Osteocyte (in vitro differentiated cells): ENCODE results near the gene AFTPH. TPM values are rescaled to one million over a fixed set of nuclear protein-coding genes. Genes with fewer than 3 reads are reported as not detected.

Experiments used
- DNase-seq: peaks from one replicate; pipeline ENCODE4 v3.0.0; 2021; ENCODE audit warnings: mixed read lengths; ENCODE audit not compliant: unreplicated experiment; ENCODE audit errors: extremely low spot score
- H3K27ac Mint-ChIP-seq: one replicate; pipeline ENCODE4 v1.8.0; 2021; ENCODE audit warnings: mild to moderate bottlenecking, mixed read lengths; ENCODE audit not compliant: unreplicated experiment
- H3K27me3 Mint-ChIP-seq: one replicate; pipeline ENCODE4 v1.8.0; 2021; ENCODE audit warnings: mixed read lengths; ENCODE audit not compliant: unreplicated experiment
- H3K36me3 Mint-ChIP-seq: one replicate; pipeline ENCODE4 v1.8.0; 2021; ENCODE audit warnings: mixed read lengths; ENCODE audit not compliant: unreplicated experiment
- H3K4me1 Mint-ChIP-seq: one replicate; pipeline ENCODE4 v1.8.0; 2021; ENCODE audit warnings: mixed read lengths; ENCODE audit not compliant: unreplicated experiment
- H3K4me3 Mint-ChIP-seq: one replicate; pipeline ENCODE4 v1.8.0; 2021; ENCODE audit warnings: mild to moderate bottlenecking, moderate library complexity, mixed read lengths; ENCODE audit not compliant: unreplicated experiment
- H3K9me3 Mint-ChIP-seq: one replicate; pipeline ENCODE4 v1.8.0; 2021; ENCODE audit warnings: mixed read lengths; ENCODE audit not compliant: unreplicated experiment
- total RNA-seq: library from RNA; stranded (reverse); gene quantifications from 2 replicates; pipeline ENCODE4 v1.2.1, GENCODE V29; 2021
- TF ChIP-seq, protein P1 (sequence below): fragments of 200-600 bp; sonication (generic); IDR thresholded peaks from 2 replicates; pipeline ENCODE4 v1.5.0; 2021; ENCODE audit warnings: antibody characterized with exemption, mild to moderate bottlenecking, moderate library complexity

Gene AFTPH
- total RNA-seq, 1 donor from 2014 or later = 15.5 TPM

DNA sequence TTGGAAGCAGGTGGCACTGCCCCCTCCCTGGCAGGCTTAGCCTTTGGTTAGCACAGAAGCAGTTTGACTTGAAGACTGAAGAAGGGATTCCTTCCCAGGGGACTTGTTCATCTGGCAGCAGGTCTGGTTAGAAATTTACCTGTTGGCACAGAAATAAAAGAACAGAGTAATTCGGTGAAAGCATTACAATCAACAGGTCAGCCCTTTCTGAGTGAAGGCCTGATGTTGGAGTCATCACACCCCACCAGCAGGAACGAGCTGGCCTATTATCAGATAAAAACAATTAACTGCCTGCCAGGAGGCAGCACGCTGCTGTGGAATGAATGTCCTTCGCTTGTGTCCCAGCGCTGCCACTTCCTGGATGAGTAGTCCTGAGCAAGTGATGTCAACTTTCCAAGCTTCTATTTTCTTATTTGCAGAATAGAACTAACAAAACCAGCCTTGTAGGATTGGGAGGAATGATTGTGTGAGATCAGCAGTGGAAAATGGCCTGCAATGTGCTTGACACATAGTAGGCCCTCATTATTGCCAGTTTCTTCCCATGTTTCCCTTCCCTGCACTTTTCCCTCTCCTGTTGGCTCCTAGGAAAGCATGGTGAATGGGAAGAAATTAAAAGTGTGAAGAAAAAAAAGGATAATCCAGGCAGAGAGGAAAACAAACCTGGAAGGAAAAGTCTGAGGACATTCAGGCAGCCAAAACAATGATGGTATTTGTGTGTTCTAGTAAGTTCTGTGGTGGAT is 41.2 kb upstream of the AFTPH start:
- no peak for DNase-seq
- H3K9me3 Mint-ChIP-seq = no peaks in the 10 kb centered on the region
- no peaks in the 10 kb centered on the region for H3K4me1 Mint-ChIP-seq
- no peak overlapping the region for H3K4me3 Mint-ChIP-seq
- TF ChIP-seq, protein P1, sequence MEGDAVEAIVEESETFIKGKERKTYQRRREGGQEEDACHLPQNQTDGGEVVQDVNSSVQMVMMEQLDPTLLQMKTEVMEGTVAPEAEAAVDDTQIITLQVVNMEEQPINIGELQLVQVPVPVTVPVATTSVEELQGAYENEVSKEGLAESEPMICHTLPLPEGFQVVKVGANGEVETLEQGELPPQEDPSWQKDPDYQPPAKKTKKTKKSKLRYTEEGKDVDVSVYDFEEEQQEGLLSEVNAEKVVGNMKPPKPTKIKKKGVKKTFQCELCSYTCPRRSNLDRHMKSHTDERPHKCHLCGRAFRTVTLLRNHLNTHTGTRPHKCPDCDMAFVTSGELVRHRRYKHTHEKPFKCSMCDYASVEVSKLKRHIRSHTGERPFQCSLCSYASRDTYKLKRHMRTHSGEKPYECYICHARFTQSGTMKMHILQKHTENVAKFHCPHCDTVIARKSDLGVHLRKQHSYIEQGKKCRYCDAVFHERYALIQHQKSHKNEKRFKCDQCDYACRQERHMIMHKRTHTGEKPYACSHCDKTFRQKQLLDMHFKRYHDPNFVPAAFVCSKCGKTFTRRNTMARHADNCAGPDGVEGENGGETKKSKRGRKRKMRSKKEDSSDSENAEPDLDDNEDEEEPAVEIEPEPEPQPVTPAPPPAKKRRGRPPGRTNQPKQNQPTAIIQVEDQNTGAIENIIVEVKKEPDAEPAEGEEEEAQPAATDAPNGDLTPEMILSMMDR = no peak
- H3K36me3 Mint-ChIP-seq = no peaks in the 10 kb centered on the region
- peaks cover 25% of the 10 kb centered on the region for H3K27me3 Mint-ChIP-seq
- H3K27ac Mint-ChIP-seq = no peak overlapping the region

DNA sequence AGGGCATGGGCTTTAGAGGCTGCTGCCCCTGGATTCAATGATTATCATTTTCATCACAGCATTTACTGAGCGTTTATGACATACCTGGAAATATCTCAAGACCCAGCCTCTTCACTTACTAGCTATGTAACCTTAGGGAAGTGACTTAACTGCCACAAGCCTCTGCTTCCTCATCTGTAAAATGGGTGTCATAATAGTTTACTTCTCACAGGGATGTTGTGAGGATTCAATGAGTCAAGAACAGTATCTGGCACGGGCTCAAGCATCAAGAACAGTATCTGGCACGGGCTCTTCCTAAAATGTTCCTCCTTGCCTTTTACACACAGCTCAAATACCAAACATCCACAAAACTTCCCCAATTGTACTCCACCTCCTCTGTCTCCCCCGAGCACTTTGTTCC is 38.8 kb upstream of the AFTPH start:
- Mint-ChIP-seq H3K27ac (no peak overlapping the region), H3K4me1 (peaks cover 8% of the 10 kb centered on the region), H3K27me3 (peaks cover 25% of the 10 kb centered on the region), H3K9me3 (no peaks in the 10 kb centered on the region), H3K4me3 (no peak overlapping the region), H3K36me3 (no peaks in the 10 kb centered on the region)
- DNase-seq = no peak
- TF ChIP-seq, protein P1 = no peak

DNA sequence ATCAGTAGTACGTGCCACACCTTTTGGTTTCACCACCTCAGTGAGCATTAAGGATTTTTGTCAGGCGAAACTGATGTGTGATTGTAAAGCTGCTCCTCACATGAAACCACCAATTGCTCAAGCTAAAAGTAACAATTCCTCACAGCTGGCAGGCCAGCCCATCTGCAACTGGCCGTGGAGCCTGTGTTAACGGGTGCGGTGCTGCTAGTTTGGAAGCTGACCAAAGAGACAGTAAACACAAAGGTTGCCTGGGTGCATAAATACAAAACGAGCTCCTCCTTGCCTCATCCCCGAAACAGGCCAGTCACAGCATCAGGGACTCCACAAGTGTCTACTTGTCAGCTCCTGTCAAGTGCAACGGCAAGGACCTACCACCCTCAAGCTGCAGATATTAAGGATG is 38.2 kb upstream of the AFTPH start:
- peaks cover 8% of the 10 kb centered on the region for H3K4me1 Mint-ChIP-seq
- DNase-seq = no peak

DNA sequence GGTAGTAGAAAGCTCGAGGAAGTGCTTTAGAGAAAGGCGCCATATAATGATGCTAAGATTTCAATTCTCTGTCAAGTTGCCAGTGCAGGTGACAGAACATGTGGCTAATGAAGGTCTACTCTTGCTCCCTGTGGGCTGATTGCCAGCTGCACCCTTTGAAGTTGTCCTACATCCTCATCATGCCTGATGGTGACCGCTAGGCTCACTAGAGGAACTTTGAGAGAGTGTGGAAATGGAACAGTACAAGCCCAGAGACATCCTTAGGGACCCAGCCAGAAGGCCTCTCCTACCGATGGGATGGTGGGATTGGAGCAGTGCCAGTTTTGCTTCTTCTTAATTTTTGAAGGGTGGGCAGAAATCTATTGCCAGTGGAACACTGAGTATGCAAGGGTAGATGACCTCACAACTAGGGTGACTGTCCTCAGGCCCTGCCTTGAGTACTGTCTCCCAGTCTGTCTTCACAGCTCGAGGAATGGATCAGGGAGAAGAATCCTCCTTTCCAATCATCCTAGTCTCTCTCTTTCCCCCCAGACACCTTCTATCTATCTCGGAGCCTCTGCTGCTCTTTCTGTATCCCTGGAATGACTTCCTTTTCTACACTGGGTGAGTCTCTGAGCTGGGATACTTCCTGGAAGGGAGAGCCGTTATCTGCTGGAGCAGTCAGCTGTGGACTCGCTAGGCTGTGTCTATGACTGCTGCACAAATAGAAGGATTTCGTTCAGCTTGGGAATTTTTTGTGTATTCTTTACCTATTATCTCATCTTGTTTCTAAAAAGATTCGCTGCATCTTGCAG is 36.7 kb upstream of the AFTPH start:
- no peak overlapping the region for H3K4me3 Mint-ChIP-seq
- TF ChIP-seq, protein P1 = no peak
- H3K27me3 Mint-ChIP-seq = peaks cover 23% of the 10 kb centered on the region
- DNase-seq = peak; percentile 23
- no peaks in the 10 kb centered on the region for H3K9me3 Mint-ChIP-seq
- H3K36me3 Mint-ChIP-seq = no peaks in the 10 kb centered on the region
- H3K4me1 Mint-ChIP-seq = peaks cover 10% of the 10 kb centered on the region
- no peak overlapping the region for H3K27ac Mint-ChIP-seq

More for the DNA sequence above, 38.2 kb upstream of the AFTPH start:
- no peak overlapping the region for H3K27ac Mint-ChIP-seq
- peaks cover 25% of the 10 kb centered on the region for H3K27me3 Mint-ChIP-seq
- H3K9me3 Mint-ChIP-seq = no peaks in the 10 kb centered on the region
- no peaks in the 10 kb centered on the region for H3K36me3 Mint-ChIP-seq
- H3K4me3 Mint-ChIP-seq = no peak overlapping the region
- TF ChIP-seq, protein P1 = no peak
